Left ventricle myocardium inferior (tissue), 1 donor: ENCODE results near the gene MAP2K1. TPM values are rescaled to one million over a fixed set of nuclear protein-coding genes. Genes with fewer than 3 reads are reported as not detected.
"Not testable (repeated sequence)": the region's sequence is repeated elsewhere in the genome, so short reads cannot be mapped to it uniquely, and the experiment has no call there.

Source experiments
- DNase-seq: peaks from one replicate; pipeline ENCODE4 v3.0.0-alpha.2; 2020
- H3K27ac ChIP-seq: fragments of 200-600 bp; replicated peaks from 2 replicates; pipeline ENCODE4 v1.8.0; 2021
- H3K27me3 ChIP-seq: fragments of 200-600 bp; 2 replicates; pipeline ENCODE4 v1.8.0; 2021; ENCODE audit warnings: low read depth
- H3K36me3 ChIP-seq: fragments of 200-600 bp; 2 replicates; pipeline ENCODE4 v1.8.0; 2021
- H3K4me1 ChIP-seq: fragments of 200-600 bp; 2 replicates; pipeline ENCODE4 v1.8.0; 2021
- H3K4me3 ChIP-seq: fragments of 200-600 bp; 2 replicates; pipeline ENCODE4 v1.8.0; 2021; ENCODE audit warnings: mild to moderate bottlenecking, moderate library complexity
- H3K9me3 ChIP-seq: fragments of 200-600 bp; replicated peaks from 2 replicates; pipeline ENCODE4 v1.8.0; 2021
- intact Hi-C: fragments of 100-400 bp; cut with micrococcal nuclease; formaldehyde crosslinking; loops from one replicate; pipeline ENCODE4 v1.11.0; 2022
- long read RNA-seq: library from polyadenylated mRNA; unstranded; transcript quantifications from one replicate; pipeline ENCODE4 v2.0.0, GENCODE V29; 2021
- total RNA-seq: library from RNA; stranded (reverse); fragmentation: NEBNext Ultra II Directional; extraction: Animal tissue kit (Norgen Biotek cat#: 25700); gene quantifications from one replicate; pipeline ENCODE4 v1.2.1, GENCODE V29; 2021
- TF ChIP-seq, protein P1 (sequence below): fragments of 200-600 bp; IDR thresholded peaks from 2 replicates; pipeline ENCODE4 v1.8.0; 2021; ENCODE audit warnings: antibody characterized with exemption, mild to moderate bottlenecking, borderline replicate concordance
- donor health status: DM: no; HTN: yes; CAD: no; lungs with severe emphysema.

The MAP2K1 gene
- total RNA-seq = 44.9 TPM
- long read RNA-seq, transcript MAP2K1-201 (11 exons, 3,410 nt) = major isoform, 69 of 78 reads
- long read RNA-seq, partial matches to known transcripts = 1 of 78 reads
- long read RNA-seq, other reads (novel, unspliced or antisense) = 8 of 78 reads

DNA sequence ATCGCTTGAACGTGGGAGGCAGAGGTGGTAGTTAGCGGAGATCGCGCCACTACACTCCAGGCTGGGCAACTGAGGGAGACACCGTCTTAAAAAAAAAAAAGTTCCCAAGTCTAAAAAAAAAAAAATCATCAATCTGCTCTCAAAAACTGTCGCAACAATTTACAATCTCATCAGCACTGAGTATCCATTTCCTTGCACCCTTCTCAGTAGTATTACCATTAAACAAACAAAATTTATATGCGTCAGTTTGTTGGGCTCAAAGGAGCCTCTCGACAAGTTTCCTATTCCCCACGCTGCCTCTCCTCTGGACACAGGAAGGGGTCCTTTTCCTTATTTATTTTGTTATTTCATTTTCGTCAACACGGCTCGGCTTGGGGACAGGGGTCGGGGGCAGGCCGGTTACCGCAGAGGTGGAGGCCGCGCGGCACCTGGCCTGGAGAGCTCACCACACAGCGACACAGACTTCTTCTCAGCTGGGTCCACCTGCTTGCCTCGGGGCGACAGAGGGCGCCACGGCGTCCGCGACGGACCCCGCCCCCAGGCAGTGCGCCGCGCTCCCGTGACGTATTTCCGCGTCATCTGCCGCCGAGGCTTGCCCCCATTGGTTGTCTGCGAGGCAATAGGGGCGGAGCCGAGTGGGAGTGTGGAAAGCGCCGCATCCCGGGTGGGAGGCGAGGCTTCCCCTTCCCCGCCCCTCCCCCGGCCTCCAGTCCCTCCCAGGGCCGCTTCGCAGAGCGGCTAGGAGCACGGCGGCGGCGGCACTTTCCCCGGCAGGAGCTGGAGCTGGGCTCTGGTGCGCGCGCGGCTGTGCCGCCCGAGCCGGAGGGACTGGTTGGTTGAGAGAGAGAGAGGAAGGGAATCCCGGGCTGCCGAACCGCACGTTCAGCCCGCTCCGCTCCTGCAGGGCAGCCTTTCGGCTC, at the start of gene MAP2K1:
TSS of gene MAP2K1 (plus strand) at position 709 of the 920 bp plus-strand sequence. CDS start 436 bp downstream, outside the sequence.
- peak within 1 kb of the TSS; percentile 91 for H3K4me3 ChIP-seq
- peak within 1 kb of the TSS; percentile 93 for H3K27ac ChIP-seq
- TF ChIP-seq, protein P1, sequence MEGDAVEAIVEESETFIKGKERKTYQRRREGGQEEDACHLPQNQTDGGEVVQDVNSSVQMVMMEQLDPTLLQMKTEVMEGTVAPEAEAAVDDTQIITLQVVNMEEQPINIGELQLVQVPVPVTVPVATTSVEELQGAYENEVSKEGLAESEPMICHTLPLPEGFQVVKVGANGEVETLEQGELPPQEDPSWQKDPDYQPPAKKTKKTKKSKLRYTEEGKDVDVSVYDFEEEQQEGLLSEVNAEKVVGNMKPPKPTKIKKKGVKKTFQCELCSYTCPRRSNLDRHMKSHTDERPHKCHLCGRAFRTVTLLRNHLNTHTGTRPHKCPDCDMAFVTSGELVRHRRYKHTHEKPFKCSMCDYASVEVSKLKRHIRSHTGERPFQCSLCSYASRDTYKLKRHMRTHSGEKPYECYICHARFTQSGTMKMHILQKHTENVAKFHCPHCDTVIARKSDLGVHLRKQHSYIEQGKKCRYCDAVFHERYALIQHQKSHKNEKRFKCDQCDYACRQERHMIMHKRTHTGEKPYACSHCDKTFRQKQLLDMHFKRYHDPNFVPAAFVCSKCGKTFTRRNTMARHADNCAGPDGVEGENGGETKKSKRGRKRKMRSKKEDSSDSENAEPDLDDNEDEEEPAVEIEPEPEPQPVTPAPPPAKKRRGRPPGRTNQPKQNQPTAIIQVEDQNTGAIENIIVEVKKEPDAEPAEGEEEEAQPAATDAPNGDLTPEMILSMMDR = peak; percentile 81
- H3K9me3 ChIP-seq = no peaks in the 10 kb centered on the region
- peak; percentile 99 for DNase-seq
- H3K27me3 ChIP-seq = no peaks in the 10 kb centered on the region
- H3K36me3 ChIP-seq = no peaks in the 10 kb centered on the region
- H3K4me1 ChIP-seq = peaks cover 38% of the 10 kb centered on the region
- intact Hi-C loops = loop anchor here (5.0 kb wide), 1 partner anchor 111 kb away; the partner anchor contains the start of gene SNAPC5

DNA sequence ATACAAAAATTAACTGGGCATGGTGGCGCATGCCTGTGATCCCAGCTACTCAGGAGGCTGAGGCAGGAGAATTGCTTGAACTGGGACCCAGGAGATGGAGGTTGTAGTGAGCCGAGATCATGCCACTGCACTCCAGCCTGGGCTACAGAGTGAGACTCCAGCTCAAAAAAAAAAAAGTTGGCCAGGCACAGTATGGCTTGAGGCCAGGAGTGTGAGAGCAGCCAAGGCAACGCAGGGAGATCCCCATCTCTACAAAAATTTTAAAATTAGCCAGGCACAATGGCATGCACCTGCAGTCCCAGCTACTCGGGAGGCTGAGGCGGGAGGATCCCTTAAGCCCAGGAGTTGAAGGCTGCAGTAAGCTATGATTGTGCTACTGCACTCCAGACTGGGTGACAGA, 38.2 kb upstream of the MAP2K1 start:
- H3K9me3 ChIP-seq, H3K27me3 ChIP-seq, H3K4me3 ChIP-seq, H3K4me1 ChIP-seq, intact Hi-C loops, H3K27ac ChIP-seq, DNase-seq: not testable (repeated sequence)
- peaks cover 21% of the 10 kb centered on the region for H3K36me3 ChIP-seq

DNA sequence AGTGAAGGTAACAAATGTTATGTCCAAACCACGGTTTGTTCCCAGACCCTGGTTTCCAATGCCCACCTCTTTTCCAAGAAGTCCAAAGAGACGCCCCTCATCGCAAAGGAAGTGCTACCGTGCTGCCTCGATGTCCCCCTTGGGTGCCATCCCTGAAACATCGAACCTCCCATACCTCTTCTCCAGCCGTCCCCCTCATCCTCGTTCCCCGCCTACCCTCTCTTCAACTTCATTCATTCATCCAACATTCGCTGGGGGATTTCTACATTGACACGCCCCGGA, 30.7 kb upstream of the MAP2K1 start:
- Histone ChIP-seq H3K27me3 (no peaks in the 10 kb centered on the region), H3K4me3 (peak overlapping the region; percentile 77), H3K27ac (peak overlapping the region; percentile 73), H3K4me1 (peaks cover 10% of the 10 kb centered on the region), H3K36me3 (peaks cover 9% of the 10 kb centered on the region), H3K9me3 (no peaks in the 10 kb centered on the region)
- no peak for DNase-seq
- TF ChIP-seq, protein P1 = no peak
- intact Hi-C loops = no loop called here

DNA sequence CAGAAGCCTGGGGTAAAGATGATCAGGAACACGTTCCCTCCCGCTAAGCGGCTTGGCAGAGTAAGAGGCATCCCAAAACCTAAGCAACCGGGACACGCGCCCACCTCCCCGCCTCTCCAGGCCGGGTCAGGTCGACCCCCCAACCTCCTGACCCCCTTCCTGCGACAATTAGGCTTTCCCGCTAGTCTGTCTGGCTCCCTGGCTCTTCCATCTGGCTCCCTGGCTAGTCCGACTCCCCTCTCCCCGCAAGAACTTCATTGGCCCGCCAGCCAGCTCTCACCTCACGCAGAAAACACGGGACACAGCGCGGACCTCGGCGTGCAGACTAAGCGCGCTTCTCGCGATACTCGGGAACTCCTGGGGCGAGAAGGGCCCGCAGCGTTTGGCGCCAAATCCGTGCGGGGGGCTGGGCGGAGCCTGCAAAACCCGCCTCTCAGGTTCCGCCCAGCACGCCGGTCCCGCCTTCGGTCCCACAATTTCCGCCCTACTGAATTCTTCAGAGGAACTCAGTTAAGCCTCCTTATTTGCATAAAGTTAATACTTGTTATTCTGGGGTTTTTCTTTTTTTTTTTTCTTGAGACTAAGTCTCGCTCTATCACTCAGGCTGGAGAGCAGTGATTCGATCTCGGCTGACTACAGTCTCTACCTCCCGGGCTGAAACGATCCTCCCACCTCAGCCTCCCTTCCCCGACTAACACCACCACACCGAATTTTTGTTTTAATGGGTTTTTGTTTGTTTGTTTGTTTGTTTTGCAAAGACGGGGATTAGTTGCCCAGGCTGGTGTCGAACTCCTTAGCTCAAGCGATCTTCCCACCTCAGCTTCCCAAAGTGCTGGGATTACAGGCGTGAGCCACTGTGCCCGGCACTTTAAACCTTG, 30.1 kb upstream of the MAP2K1 start, which contains the start of gene TIPIN:
TSS of gene TIPIN (minus strand) at position 327 of the 878 bp plus-strand sequence. CDS start 3,738 bp downstream, outside the sequence.
- Histone ChIP-seq H3K36me3 (peaks cover 8% of the 10 kb centered on the region), H3K27me3 (no peaks in the 10 kb centered on the region), H3K4me1 (peaks cover 10% of the 10 kb centered on the region), H3K9me3 (no peaks in the 10 kb centered on the region), H3K27ac (peak within 1 kb of the TSS; percentile 73), H3K4me3 (peak within 1 kb of the TSS; percentile 77)
- TF ChIP-seq, protein P1 = no peak
- intact Hi-C loops = no loop called here
- peak; percentile 95 for DNase-seq

DNA sequence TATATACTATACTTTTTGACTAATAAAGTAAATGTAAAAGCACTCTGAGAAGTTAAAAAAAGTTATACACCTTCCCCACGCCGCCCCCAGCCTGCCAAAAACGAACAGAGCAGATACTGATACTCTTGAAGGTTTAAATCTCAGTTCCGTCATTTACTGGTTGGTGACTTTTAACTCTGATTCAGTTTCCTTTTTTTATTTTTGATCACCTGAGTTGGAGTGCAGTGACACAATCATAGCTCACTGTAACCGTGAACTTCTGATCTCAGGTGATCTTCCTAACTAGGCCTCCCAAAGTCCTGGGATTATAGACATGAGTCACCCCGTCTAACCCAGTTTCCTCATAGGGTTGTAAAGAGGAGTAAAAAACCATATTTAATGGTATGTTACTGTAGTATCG, 27.0 kb upstream of the MAP2K1 start:
- Histone ChIP-seq H3K27ac (no peak overlapping the region), H3K4me1 (peaks cover 10% of the 10 kb centered on the region), H3K4me3 (no peak overlapping the region), H3K27me3 (no peaks in the 10 kb centered on the region), H3K9me3 (no peaks in the 10 kb centered on the region), H3K36me3 (no peaks in the 10 kb centered on the region)
- no peak for DNase-seq
- TF ChIP-seq, protein P1 = no peak
- intact Hi-C loops = no loop called here

DNA sequence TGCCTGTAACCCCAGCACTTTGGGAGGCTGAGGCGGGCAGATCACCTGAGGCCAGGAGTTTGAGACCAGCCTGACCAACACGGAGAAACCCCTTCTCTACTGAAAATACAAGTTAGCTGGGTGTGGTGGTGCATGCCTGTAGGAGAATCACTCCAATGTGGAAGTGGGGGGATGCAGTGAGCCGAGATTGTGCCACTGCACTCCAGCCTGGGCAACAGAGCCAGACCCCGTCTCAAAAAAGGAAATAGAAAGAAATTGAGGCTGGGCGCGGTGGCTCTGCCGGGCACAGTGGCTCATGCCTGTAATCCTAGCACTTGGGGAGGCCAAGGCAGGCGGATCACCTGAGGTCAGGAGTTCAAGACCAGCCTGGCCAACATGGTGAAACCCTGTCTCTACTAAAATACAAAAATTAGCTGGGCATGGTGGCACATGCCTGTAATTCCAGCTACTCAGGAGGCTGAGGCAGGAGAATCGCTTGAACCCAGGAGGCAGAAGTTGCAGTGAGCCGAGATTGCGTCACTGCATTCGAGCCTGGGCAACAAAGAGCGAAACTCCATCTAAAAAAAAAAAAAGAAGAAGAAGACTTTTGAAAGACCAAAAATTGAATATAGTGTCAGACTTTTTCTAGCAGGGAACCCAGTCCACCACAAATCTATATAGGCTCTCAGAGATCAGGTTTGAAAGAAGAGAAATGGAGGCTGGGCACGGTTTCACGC, 24.8 kb upstream of the MAP2K1 start:
- H3K27me3 ChIP-seq, H3K4me1 ChIP-seq, intact Hi-C loops, H3K9me3 ChIP-seq, H3K27ac ChIP-seq, DNase-seq, H3K4me3 ChIP-seq, H3K36me3 ChIP-seq: not testable (repeated sequence)
